ENCODE results near the gene FIZ1.

DNA sequence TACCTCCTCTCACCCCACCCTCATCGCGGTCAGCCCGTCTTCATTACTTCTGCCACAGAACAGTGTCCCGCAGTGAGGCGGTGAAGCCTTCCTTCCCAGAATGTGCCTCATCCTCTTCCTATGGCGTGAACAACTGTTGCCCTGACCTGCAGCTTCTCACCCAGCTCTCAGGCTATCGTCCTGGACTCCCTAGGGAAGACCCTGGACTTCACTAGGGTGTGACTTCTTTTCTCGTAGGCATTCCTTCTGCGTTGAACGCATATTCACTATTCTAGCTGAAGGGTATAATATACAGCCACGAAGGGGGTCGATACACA lies 7.1 kb upstream of the FIZ1 start:
- TF ChIP-seq, protein P1, sequence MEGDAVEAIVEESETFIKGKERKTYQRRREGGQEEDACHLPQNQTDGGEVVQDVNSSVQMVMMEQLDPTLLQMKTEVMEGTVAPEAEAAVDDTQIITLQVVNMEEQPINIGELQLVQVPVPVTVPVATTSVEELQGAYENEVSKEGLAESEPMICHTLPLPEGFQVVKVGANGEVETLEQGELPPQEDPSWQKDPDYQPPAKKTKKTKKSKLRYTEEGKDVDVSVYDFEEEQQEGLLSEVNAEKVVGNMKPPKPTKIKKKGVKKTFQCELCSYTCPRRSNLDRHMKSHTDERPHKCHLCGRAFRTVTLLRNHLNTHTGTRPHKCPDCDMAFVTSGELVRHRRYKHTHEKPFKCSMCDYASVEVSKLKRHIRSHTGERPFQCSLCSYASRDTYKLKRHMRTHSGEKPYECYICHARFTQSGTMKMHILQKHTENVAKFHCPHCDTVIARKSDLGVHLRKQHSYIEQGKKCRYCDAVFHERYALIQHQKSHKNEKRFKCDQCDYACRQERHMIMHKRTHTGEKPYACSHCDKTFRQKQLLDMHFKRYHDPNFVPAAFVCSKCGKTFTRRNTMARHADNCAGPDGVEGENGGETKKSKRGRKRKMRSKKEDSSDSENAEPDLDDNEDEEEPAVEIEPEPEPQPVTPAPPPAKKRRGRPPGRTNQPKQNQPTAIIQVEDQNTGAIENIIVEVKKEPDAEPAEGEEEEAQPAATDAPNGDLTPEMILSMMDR (conservative IDR thresholded peaks at IDR 0.05; ENCODE audit: low read depth, low read length), result no peak
- no peak for TF ChIP-seq EZH2 (IDR thresholded peaks at IDR 0.05; ENCODE audit: borderline replicate concordance, low read depth, low read length, poor library complexity, severe bottlenecking)

All from A673 (cell line).